Stimulated activated CD4-positive, alpha-beta T cell treated with anti-CD3 and anti-CD28 coated beads, Interleukin-15, amount 100 ng/mL, for 1 hour (primary cell): Measurements from ENCODE around the gene HACD2.

Experiments used
- DNase-seq, 2 donors: peaks; one replicate each; pipeline ENCODE4 v3.0.0-alpha.2; 2020; ENCODE audit warnings: low read depth in 1 of 2, low spot score in 1 of 2

HACD2 gene

GRCh38 chr3:123584988-123585937 lies at the start of gene HACD2:
TSS of gene HACD2 (minus strand) at chr3:123585053. CDS start at chr3:123585027, 26 bp downstream.
- peak; percentile 84 to 95 for DNase-seq

- DNase-seq, result no peak
Observed at GRCh38 chr3:123634149-123635051, 49.5 kb upstream of the HACD2 start.

GRCh38 chr3:123633530-123633929 lies 48.7 kb upstream of the HACD2 start:
- no peak for DNase-seq

- DNase-seq, result no peak
Observed at GRCh38 chr3:123632161-123632655, 47.4 kb upstream of the HACD2 start.

GRCh38 chr3:123629747-123630047 lies 44.8 kb upstream of the HACD2 start:
- DNase-seq, result no peak

- no peak for DNase-seq
Observed at GRCh38 chr3:123628996-123629746, 44.3 kb upstream of the HACD2 start.

- no peak for DNase-seq
Observed at GRCh38 chr3:123627673-123628670, 43.1 kb upstream of the HACD2 start.

- no peak for DNase-seq
Observed at GRCh38 chr3:123626881-123627280, 42.0 kb upstream of the HACD2 start.

- DNase-seq, result no peak
Observed at GRCh38 chr3:123624302-123624701, 39.4 kb upstream of the HACD2 start.

- DNase-seq, result no peak
Observed at GRCh38 chr3:123623346-123623880, 38.6 kb upstream of the HACD2 start.

GRCh38 chr3:123622766-123623165 lies 37.9 kb upstream of the HACD2 start:
- no peak for DNase-seq

- no peak for DNase-seq
Observed at GRCh38 chr3:123621850-123622189, 37.0 kb upstream of the HACD2 start.

- DNase-seq, result no peak
Observed at GRCh38 chr3:123621186-123621849, 36.5 kb upstream of the HACD2 start.

- DNase-seq, result no peak
Observed at GRCh38 chr3:123620343-123620742, 35.5 kb upstream of the HACD2 start.

- DNase-seq, result no peak
Observed at GRCh38 chr3:123618768-123619484, 34.1 kb upstream of the HACD2 start.

GRCh38 chr3:123618076-123618708 lies 33.3 kb upstream of the HACD2 start:
- DNase-seq, result no peak

- no peak for DNase-seq
Observed at GRCh38 chr3:123616593-123616992, 31.7 kb upstream of the HACD2 start.

- DNase-seq, result no peak
Observed at GRCh38 chr3:123613543-123613942, 28.7 kb upstream of the HACD2 start.
